H9 (cell line): ENCODE data around the gene ALDH5A1. TPM values are rescaled to one million over a fixed set of nuclear protein-coding genes. Genes with fewer than 3 reads are reported as not detected.

Source experiments
- DNase-seq: peaks from one replicate; pipeline ENCODE4 v3.0.0-alpha.2; 2017
- H2AFZ ChIP-seq: one replicate; pipeline ENCODE4 v1.6.1; 2013; ENCODE audit warnings: mild to moderate bottlenecking, low read length, control low read depth, moderate library complexity
- H2AK5ac ChIP-seq: 2 replicates; pipeline ENCODE4 v1.6.1; 2013; ENCODE audit warnings: low read length, control low read depth, mixed read lengths; ENCODE audit not compliant: insufficient read length
- H2BK120ac ChIP-seq: one replicate; pipeline ENCODE4 v1.6.1; 2013; ENCODE audit warnings: low read depth, mild to moderate bottlenecking, low read length, control low read depth, inconsistent platforms; ENCODE audit not compliant: poor library complexity, severe bottlenecking
- H2BK12ac ChIP-seq: 2 replicates; pipeline ENCODE4 v1.6.1; 2013; ENCODE audit warnings: low read length, control low read depth, mixed read lengths, low read depth; ENCODE audit not compliant: insufficient read length
- H2BK15ac ChIP-seq: 2 replicates; pipeline ENCODE4 v1.6.1; 2013; ENCODE audit warnings: low read depth, low read length, control low read depth
- H2BK20ac ChIP-seq: one replicate; pipeline ENCODE4 v1.6.1; 2013; ENCODE audit warnings: low read depth, mild to moderate bottlenecking, low read length, control low read depth, inconsistent platforms; ENCODE audit not compliant: poor library complexity, severe bottlenecking
- H2BK5ac ChIP-seq: 2 replicates; pipeline ENCODE4 v1.6.1; 2013; ENCODE audit warnings: low read length, control low read depth, mixed read lengths; ENCODE audit not compliant: insufficient read length
- H3K14ac ChIP-seq: 2 replicates; pipeline ENCODE4 v1.6.1; 2013; ENCODE audit warnings: low read length, control low read depth; ENCODE audit not compliant: insufficient read depth
- H3K18ac ChIP-seq: 2 replicates; pipeline ENCODE4 v1.6.1; 2013; ENCODE audit warnings: low read depth, mild to moderate bottlenecking, mixed read lengths, low read length, control low read depth; ENCODE audit not compliant: insufficient read length
- H3K23ac ChIP-seq: 2 replicates; pipeline ENCODE4 v1.6.1; 2013; ENCODE audit warnings: low read length, control low read depth, mixed read lengths, low read depth; ENCODE audit not compliant: insufficient read length
- H3K23me2 ChIP-seq: 2 replicates; pipeline ENCODE4 v1.6.1; 2013; ENCODE audit warnings: low read depth, mild to moderate bottlenecking, mixed read lengths, low read length, control low read depth; ENCODE audit not compliant: insufficient read length, poor library complexity, severe bottlenecking
- H3K27ac ChIP-seq: 2 replicates; pipeline ENCODE4 v1.5.1; 2013; ENCODE audit warnings: low read length, control low read depth, mixed read lengths, low read depth; ENCODE audit not compliant: insufficient read length
- H3K27me3 ChIP-seq: 2 replicates; pipeline ENCODE4 v1.6.1; 2013; ENCODE audit warnings: low read length, control low read depth, inconsistent platforms; ENCODE audit not compliant: insufficient read depth
- H3K4ac ChIP-seq: 2 replicates; pipeline ENCODE4 v1.6.1; 2013; ENCODE audit warnings: low read depth, mild to moderate bottlenecking, control low read depth, inconsistent platforms, low read length, moderate library complexity
- H3K4me1 ChIP-seq: 2 replicates; pipeline ENCODE4 v1.6.1; 2013; ENCODE audit warnings: low read length, control low read depth, inconsistent platforms; ENCODE audit not compliant: insufficient read depth
- H3K4me2 ChIP-seq: 2 replicates; pipeline ENCODE4 v1.6.1; 2013; ENCODE audit warnings: low read length, control low read depth, mixed read lengths; ENCODE audit not compliant: insufficient read length, insufficient read depth
- H3K56ac ChIP-seq: 2 replicates; pipeline ENCODE4 v1.6.1; 2013; ENCODE audit warnings: low read depth, mild to moderate bottlenecking, mixed read lengths, low read length, control low read depth; ENCODE audit not compliant: insufficient read length
- H3K79me1 ChIP-seq: 2 replicates; pipeline ENCODE4 v1.6.1; 2013; ENCODE audit warnings: low read depth, mild to moderate bottlenecking, moderate library complexity, low read length, control low read depth, inconsistent platforms; ENCODE audit not compliant: insufficient read depth, poor library complexity, severe bottlenecking
- H3K79me2 ChIP-seq: 2 replicates; pipeline ENCODE4 v1.6.1; 2013; ENCODE audit warnings: low read length, control low read depth, inconsistent platforms; ENCODE audit not compliant: insufficient read depth
- H3K9ac ChIP-seq: 2 replicates; pipeline ENCODE4 v1.6.1; 2013; ENCODE audit warnings: low read length, control low read depth, mixed read lengths; ENCODE audit not compliant: insufficient read length; ENCODE audit errors: extremely low read depth
- H3K9me3 ChIP-seq: one replicate; pipeline ENCODE4 v1.6.1; 2013; ENCODE audit warnings: low read depth, low read length, inconsistent platforms; ENCODE audit not compliant: control insufficient read depth
- H3T11ph ChIP-seq: one replicate; pipeline ENCODE4 v1.6.1; 2013; ENCODE audit warnings: mild to moderate bottlenecking, low read length, control low read depth, inconsistent platforms
- H4K20me1 ChIP-seq: one replicate; pipeline ENCODE4 v1.6.1; 2013; ENCODE audit not compliant: control insufficient read depth, insufficient read length, insufficient read depth
- H4K5ac ChIP-seq: 2 replicates; pipeline ENCODE4 v1.6.1; 2013; ENCODE audit warnings: low read depth, mild to moderate bottlenecking, mixed read lengths, low read length, control low read depth; ENCODE audit not compliant: insufficient read length
- H4K8ac ChIP-seq: replicated peaks from 2 replicates; pipeline ENCODE4 v1.6.1; 2013; ENCODE audit warnings: low read length, control low read depth, mixed read lengths, low read depth; ENCODE audit not compliant: insufficient read length
- H4K91ac ChIP-seq: 2 replicates; pipeline ENCODE4 v1.6.1; 2013; ENCODE audit warnings: low read depth, mild to moderate bottlenecking, moderate library complexity, mixed read lengths, low read length, control low read depth; ENCODE audit not compliant: insufficient read length
- H3K27ac Mint-ChIP-seq, 3 experiments: 2 replicates in 2 of 3; 3 replicates in 1 of 3; pipeline ENCODE4 v1.8.0; 2020 to 2021; ENCODE audit warnings: mixed read lengths in 3 of 3, mild to moderate bottlenecking in 1 of 3, moderate library complexity in 1 of 3
- H3K27me3 Mint-ChIP-seq: 2 replicates; pipeline ENCODE4 v1.8.0; 2021; ENCODE audit warnings: low read depth, mild to moderate bottlenecking, moderate library complexity, mixed read lengths
- H3K36me3 Mint-ChIP-seq, 3 experiments: 2 replicates in 2 of 3; 3 replicates in 1 of 3; pipeline ENCODE4 v1.8.0; 2020 to 2021; ENCODE audit warnings: low read depth in 3 of 3, mixed read lengths in 3 of 3; ENCODE audit not compliant: insufficient read depth in 1 of 3
- H3K4me1 Mint-ChIP-seq, 2 experiments: 2 replicates each; pipeline ENCODE4 v1.8.0; 2020; ENCODE audit warnings: mixed read lengths in 2 of 2
- H3K4me3 Mint-ChIP-seq, 2 experiments: 2 replicates in 1 of 2; 3 replicates in 1 of 2; pipeline ENCODE4 v1.8.0; 2020 to 2021; ENCODE audit warnings: mild to moderate bottlenecking in 2 of 2, mixed read lengths in 2 of 2, moderate library complexity in 1 of 2
- H3K9me3 Mint-ChIP-seq, 2 experiments: 2 replicates in 1 of 2; 3 replicates in 1 of 2; pipeline ENCODE4 v1.8.0; 2020; ENCODE audit warnings: mild to moderate bottlenecking in 2 of 2, mixed read lengths in 2 of 2, moderate library complexity in 1 of 2
- WGBS: extraction: QIAGEN DNeasy Blood & Tissue Kit; methylation state at CpG from one replicate; pipeline ENCODE4 v1.1.7; 2013; ENCODE audit warnings: missing lambda C conversion rate, low lambda C conversion rate, mixed read lengths; ENCODE audit not compliant: insufficient read length; ENCODE audit errors: extremely low coverage; 5-methylcytosine and 5-hydroxymethylcytosine counted together
- total RNA-seq: library from RNA; stranded (reverse); gene quantifications from 2 replicates; pipeline ENCODE4 v1.2.1, GENCODE V29; 2021
- TF ChIP-seq, protein P1 (sequence below): fragments of 200-600 bp; sonication (generic); conservative IDR thresholded peaks from 3 replicates; pipeline ENCODE4 v1.8.0; 2021; ENCODE audit warnings: antibody characterized with exemption, mild to moderate bottlenecking

The ALDH5A1 gene
- total RNA-seq, 1 experiment from 2014 or later = 5.4 TPM

DNA sequence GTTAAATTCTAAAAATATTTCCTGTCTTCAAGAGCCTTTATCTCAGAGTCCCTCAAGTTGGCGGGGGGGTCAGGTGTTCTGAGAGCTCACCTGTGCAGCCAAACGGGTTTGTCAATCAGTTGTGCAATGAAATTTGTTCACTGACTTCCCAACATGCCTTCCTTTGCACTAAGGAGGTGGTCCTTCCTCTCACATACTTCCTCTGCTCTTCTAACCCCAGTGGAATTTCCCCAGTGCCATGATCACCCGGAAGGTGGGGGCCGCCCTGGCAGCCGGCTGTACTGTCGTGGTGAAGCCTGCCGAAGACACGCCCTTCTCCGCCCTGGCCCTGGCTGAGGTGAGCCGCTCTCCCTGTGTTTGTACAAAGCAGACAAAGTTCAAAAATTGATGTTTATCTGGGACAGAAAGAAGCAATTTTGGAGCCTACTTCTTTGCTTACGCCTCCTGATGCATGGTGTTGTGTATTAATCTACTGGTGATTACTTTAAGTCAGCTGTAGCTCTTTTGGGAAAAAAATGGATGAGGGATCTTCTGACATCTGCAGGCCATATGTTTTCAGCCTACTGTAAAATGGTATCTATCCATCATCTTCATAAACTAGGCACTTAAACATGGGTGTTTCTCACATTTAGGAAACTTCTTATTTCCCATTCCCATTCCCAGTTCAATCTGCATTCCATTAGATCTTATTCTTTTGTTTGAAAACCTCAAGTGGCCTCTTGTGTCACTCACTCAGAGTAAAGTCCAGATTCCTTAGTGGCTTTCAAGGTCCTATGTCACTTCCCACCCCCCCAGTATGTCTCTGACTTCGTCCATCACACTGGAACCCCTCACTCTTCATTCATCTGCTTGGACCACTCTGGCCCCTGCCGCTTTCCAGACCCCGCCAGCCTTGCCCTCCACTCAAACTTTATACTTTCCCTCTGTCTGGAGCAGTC is 10.1 kb downstream of the ALDH5A1 start:
- H3K18ac ChIP-seq = no peak overlapping the region
- H2BK5ac ChIP-seq = no peak overlapping the region
- DNase-seq = no peak
- H3K79me1 ChIP-seq = no peaks in the 10 kb centered on the region
- no peak overlapping the region for H3K4ac ChIP-seq
- H2BK120ac ChIP-seq = no peak overlapping the region
- no peak overlapping the region for H3K9ac ChIP-seq
- TF ChIP-seq, protein P1, sequence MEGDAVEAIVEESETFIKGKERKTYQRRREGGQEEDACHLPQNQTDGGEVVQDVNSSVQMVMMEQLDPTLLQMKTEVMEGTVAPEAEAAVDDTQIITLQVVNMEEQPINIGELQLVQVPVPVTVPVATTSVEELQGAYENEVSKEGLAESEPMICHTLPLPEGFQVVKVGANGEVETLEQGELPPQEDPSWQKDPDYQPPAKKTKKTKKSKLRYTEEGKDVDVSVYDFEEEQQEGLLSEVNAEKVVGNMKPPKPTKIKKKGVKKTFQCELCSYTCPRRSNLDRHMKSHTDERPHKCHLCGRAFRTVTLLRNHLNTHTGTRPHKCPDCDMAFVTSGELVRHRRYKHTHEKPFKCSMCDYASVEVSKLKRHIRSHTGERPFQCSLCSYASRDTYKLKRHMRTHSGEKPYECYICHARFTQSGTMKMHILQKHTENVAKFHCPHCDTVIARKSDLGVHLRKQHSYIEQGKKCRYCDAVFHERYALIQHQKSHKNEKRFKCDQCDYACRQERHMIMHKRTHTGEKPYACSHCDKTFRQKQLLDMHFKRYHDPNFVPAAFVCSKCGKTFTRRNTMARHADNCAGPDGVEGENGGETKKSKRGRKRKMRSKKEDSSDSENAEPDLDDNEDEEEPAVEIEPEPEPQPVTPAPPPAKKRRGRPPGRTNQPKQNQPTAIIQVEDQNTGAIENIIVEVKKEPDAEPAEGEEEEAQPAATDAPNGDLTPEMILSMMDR = no peak
- no peaks in the 10 kb centered on the region for H4K20me1 ChIP-seq
- H3T11ph ChIP-seq = no peak overlapping the region
- Mint-ChIP-seq H3K4me3 (no peak overlapping the region), H3K4me1 (peaks cover 18 to 22% of the 10 kb centered on the region in 2 experiments), H3K9me3 (peaks cover 8 to 9% of the 10 kb centered on the region in 2 experiments), H3K36me3 (peaks cover 3 to 15% (median 4%) of the 10 kb centered on the region in 3 experiments; a peak in 6 of 7 replicates), H3K27ac (no peak overlapping the region), H3K27me3 (no peaks in the 10 kb centered on the region; the same call in 1 of the 2 replicates)
- H2AFZ ChIP-seq = no peak overlapping the region
- no CpG with 5 or more reads among the region's 14 CpGs for WGBS
- H3K23ac ChIP-seq = no peak overlapping the region
- no peak overlapping the region for H3K27ac ChIP-seq
- no peaks in the 10 kb centered on the region for H3K23me2 ChIP-seq
- peaks cover 2% of the 10 kb centered on the region; the same call in 1 of the 2 replicates for H3K4me1 ChIP-seq
- H2BK12ac ChIP-seq = no peak overlapping the region
- no peak overlapping the region for H3K56ac ChIP-seq
- no peak overlapping the region for H2BK15ac ChIP-seq
- no peak overlapping the region for H3K14ac ChIP-seq
- H2BK20ac ChIP-seq = no peak overlapping the region
- H4K91ac ChIP-seq = no peak overlapping the region
- no peaks in the 10 kb centered on the region for H3K9me3 ChIP-seq
- no peak overlapping the region for H3K4me2 ChIP-seq
- no peaks in the 10 kb centered on the region for H3K27me3 ChIP-seq
- H4K8ac ChIP-seq = no peak overlapping the region
- no peaks in the 10 kb centered on the region for H3K79me2 ChIP-seq
- H4K5ac ChIP-seq = no peak overlapping the region
- no peak overlapping the region for H2AK5ac ChIP-seq
